ENCODE measurements around the gene STK11. TPM values are rescaled to one million over a fixed set of nuclear protein-coding genes. Genes with fewer than 3 reads are reported as not detected.

The STK11 gene
- polyA plus RNA-seq, 1 donor from 2014 or later, result 51.6 TPM

DNA sequence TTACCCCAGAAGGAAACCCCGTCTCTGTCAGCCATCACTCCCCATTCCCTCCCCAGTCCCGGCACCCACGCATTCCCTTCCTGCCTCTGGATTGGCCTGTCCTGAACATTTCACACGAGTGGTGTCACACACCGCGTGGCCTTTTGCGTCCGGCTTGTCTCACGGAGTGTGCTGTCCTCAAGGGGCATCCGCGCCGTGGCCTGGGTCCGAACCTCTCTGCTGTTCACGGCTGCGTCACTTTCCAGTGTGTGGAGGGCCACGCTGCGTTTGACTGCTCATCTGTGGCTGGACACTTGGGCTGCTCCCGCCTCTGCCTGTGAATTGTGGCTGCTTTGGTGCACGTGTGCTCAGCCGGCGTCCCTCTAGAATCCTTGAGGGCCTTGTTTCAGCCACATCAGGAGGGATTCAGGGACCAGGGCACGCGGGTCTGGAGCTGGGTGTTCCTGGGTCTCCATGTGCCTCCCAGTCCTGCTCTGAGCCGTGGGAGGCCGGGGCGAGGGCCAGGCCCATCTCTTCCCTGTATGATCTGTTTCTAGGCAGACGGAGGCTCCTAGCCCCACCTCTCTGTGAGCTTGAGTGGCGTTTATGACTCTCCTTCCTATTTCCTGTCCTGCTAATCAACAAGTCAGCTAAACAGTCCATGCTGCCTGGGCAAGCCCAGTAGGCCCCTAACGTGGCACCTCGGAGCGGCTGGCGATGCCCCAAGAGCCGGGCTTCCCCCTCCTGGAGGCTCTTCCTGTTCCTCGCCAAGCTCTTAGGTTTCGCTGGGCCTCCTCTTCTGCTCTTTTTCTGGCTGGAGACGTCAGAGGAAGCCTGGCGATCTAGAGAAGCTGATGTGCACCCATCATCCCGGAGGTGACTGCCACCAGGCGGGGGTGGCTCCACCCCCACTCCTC is 8.1 kb downstream of the STK11 start:
- peaks cover 32% of the 10 kb centered on the region for H3K79me2 ChIP-seq (replicated peaks; ENCODE audit: insufficient read depth, low read length)
- no peak overlapping the region for H2AFZ ChIP-seq (ENCODE audit: low read depth, low read length)
- TF ChIP-seq, protein P1, sequence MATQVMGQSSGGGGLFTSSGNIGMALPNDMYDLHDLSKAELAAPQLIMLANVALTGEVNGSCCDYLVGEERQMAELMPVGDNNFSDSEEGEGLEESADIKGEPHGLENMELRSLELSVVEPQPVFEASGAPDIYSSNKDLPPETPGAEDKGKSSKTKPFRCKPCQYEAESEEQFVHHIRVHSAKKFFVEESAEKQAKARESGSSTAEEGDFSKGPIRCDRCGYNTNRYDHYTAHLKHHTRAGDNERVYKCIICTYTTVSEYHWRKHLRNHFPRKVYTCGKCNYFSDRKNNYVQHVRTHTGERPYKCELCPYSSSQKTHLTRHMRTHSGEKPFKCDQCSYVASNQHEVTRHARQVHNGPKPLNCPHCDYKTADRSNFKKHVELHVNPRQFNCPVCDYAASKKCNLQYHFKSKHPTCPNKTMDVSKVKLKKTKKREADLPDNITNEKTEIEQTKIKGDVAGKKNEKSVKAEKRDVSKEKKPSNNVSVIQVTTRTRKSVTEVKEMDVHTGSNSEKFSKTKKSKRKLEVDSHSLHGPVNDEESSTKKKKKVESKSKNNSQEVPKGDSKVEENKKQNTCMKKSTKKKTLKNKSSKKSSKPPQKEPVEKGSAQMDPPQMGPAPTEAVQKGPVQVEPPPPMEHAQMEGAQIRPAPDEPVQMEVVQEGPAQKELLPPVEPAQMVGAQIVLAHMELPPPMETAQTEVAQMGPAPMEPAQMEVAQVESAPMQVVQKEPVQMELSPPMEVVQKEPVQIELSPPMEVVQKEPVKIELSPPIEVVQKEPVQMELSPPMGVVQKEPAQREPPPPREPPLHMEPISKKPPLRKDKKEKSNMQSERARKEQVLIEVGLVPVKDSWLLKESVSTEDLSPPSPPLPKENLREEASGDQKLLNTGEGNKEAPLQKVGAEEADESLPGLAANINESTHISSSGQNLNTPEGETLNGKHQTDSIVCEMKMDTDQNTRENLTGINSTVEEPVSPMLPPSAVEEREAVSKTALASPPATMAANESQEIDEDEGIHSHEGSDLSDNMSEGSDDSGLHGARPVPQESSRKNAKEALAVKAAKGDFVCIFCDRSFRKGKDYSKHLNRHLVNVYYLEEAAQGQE (IDR thresholded peaks at IDR 0.05; ENCODE audit: borderline replicate concordance), result no peak
- TF ChIP-seq TAF1 (IDR thresholded peaks at IDR 0.05; ENCODE audit: low read depth) (no peak), EP300 (conservative IDR thresholded peaks at IDR 0.05; ENCODE audit: poor library complexity, severe bottlenecking) (no peak), RAD21 (conservative IDR thresholded peaks at IDR 0.05) (no peak), EZH2 (IDR thresholded peaks at IDR 0.05; ENCODE audit: borderline replicate concordance, insufficient read depth, low read length, poor library complexity, severe bottlenecking) (no peak), MXI1 (conservative IDR thresholded peaks at IDR 0.05; ENCODE audit: poor library complexity, severe bottlenecking) (no peak), POLR2AphosphoS5 (IDR thresholded peaks at IDR 0.05) (no peak), SMC3 (conservative IDR thresholded peaks at IDR 0.05; ENCODE audit: poor library complexity) (no peak)
- TF ChIP-seq, protein P2, sequence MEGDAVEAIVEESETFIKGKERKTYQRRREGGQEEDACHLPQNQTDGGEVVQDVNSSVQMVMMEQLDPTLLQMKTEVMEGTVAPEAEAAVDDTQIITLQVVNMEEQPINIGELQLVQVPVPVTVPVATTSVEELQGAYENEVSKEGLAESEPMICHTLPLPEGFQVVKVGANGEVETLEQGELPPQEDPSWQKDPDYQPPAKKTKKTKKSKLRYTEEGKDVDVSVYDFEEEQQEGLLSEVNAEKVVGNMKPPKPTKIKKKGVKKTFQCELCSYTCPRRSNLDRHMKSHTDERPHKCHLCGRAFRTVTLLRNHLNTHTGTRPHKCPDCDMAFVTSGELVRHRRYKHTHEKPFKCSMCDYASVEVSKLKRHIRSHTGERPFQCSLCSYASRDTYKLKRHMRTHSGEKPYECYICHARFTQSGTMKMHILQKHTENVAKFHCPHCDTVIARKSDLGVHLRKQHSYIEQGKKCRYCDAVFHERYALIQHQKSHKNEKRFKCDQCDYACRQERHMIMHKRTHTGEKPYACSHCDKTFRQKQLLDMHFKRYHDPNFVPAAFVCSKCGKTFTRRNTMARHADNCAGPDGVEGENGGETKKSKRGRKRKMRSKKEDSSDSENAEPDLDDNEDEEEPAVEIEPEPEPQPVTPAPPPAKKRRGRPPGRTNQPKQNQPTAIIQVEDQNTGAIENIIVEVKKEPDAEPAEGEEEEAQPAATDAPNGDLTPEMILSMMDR (IDR thresholded peaks at IDR 0.05; ENCODE audit: poor library complexity, severe bottlenecking), result no peak
- H3K9ac ChIP-seq (ENCODE audit: low read length), result no peak overlapping the region
- H3K4me2 ChIP-seq (ENCODE audit: low read length), result no peak overlapping the region
- H3K4me3 ChIP-seq (ENCODE audit: low read length), result no peak overlapping the region
- H3F3A ChIP-seq (ENCODE audit: insufficient read depth, low read length, poor library complexity, severe bottlenecking), result no peaks in the 10 kb centered on the region
- H3K36me3 ChIP-seq (ENCODE audit: insufficient read depth, low read length), result no peaks in the 10 kb centered on the region
- H4K20me1 ChIP-seq (ENCODE audit: insufficient read depth), result no peaks in the 10 kb centered on the region
- H3K9me2 ChIP-seq (ENCODE audit: insufficient read depth, low read length), result no peaks in the 10 kb centered on the region
- H3K27ac ChIP-seq (ENCODE audit: low read length), result no peak overlapping the region
- no peaks in the 10 kb centered on the region for H3K9me3 ChIP-seq (ENCODE audit: low read length)
- H3K27me3 ChIP-seq (ENCODE audit: insufficient read depth, low read depth, low read length), result no peaks in the 10 kb centered on the region

DNA sequence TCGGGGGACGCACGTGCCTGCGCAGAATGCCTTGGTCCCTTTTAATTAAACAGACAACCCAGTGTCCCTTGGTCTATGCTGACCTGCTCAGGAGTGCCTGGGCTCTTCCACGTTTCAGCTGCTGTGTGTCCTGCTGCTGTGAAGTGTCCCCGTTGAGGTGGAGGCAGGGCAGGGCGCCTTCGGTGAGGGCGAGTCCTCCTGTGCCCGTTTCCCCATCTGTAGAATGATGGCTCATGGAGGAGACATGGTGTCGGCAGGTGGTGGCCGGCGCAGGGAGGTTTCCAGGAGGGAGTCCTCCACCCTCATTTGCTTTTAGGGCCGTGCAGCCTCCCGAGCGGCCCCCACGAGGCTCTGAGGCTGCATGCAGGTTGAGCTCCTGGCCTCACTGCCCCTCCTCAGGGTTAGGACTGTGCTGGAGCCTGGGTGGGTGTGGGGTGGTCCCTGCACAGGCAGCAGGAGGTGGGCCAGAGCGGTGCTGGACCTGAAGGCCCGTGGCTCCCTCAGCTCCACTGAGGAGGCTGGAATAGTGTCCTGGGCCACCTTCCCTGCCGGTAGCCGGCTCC is 8.8 kb downstream of the STK11 start:
- Histone ChIP-seq H4K20me1 (ENCODE audit: insufficient read depth) (no peaks in the 10 kb centered on the region), H3K9me2 (ENCODE audit: insufficient read depth, low read length) (no peaks in the 10 kb centered on the region), H3K36me3 (ENCODE audit: insufficient read depth, low read length) (no peaks in the 10 kb centered on the region), H3K9ac (ENCODE audit: low read length) (no peak overlapping the region), H3K27ac (ENCODE audit: low read length) (no peak overlapping the region), H3K9me3 (ENCODE audit: low read length) (no peaks in the 10 kb centered on the region), H3K4me2 (ENCODE audit: low read length) (no peak overlapping the region), H3F3A (ENCODE audit: insufficient read depth, low read length, poor library complexity, severe bottlenecking) (no peaks in the 10 kb centered on the region), H3K79me2 (replicated peaks; ENCODE audit: insufficient read depth, low read length) (peaks cover 29% of the 10 kb centered on the region), H3K27me3 (ENCODE audit: insufficient read depth, low read depth, low read length) (no peaks in the 10 kb centered on the region), H3K4me3 (ENCODE audit: low read length) (no peak overlapping the region), H2AFZ (ENCODE audit: low read depth, low read length) (no peak overlapping the region)
- no peak for TF ChIP-seq EP300 (conservative IDR thresholded peaks at IDR 0.05; ENCODE audit: poor library complexity, severe bottlenecking)
- TF ChIP-seq TAF1 (IDR thresholded peaks at IDR 0.05; ENCODE audit: low read depth), result no peak
- TF ChIP-seq, protein P2 (IDR thresholded peaks at IDR 0.05; ENCODE audit: poor library complexity, severe bottlenecking), result no peak
- TF ChIP-seq EZH2 (IDR thresholded peaks at IDR 0.05; ENCODE audit: borderline replicate concordance, insufficient read depth, low read length, poor library complexity, severe bottlenecking), result no peak
- TF ChIP-seq MXI1 (conservative IDR thresholded peaks at IDR 0.05; ENCODE audit: poor library complexity, severe bottlenecking), result no peak
- no peak for TF ChIP-seq POLR2AphosphoS5 (IDR thresholded peaks at IDR 0.05)
- no peak for TF ChIP-seq RAD21 (conservative IDR thresholded peaks at IDR 0.05)
- TF ChIP-seq, protein P1 (IDR thresholded peaks at IDR 0.05; ENCODE audit: borderline replicate concordance), result no peak
- TF ChIP-seq SMC3 (conservative IDR thresholded peaks at IDR 0.05; ENCODE audit: poor library complexity), result no peak

Measured in neural cell (in vitro differentiated cells).